ENCODE measurements around the gene OR52N4. TPM values are rescaled to one million over a fixed set of nuclear protein-coding genes. Genes with fewer than 3 reads are reported as not detected.

Gene OR52N4
- total RNA-seq, 1 experiment from 2014 or later: not detected

DNA sequence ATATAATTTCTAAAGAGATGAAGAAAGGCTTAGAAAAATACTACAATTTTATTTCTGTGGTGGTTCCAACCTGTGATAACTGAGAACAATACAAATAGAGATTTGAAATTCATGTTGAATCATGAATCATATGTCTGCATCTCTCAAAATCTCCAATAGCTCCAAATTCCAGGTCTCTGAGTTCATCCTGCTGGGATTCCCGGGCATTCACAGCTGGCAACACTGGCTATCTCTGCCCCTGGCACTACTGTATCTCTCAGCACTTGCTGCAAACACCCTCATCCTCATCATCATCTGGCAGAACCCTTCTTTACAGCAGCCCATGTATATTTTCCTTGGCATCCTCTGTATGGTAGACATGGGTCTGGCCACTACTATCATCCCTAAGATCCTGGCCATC lies 17.6 kb upstream of the OR52N4 start, which contains the start of gene OR56B1:
TSS of gene OR56B1 (plus strand) at position 53 of the 400 bp plus-strand sequence. CDS start at position 122, 69 bp downstream.
- BruUV-seq (replicated peaks): no TSS peak
- DNase-seq (ENCODE audit: unreplicated experiment): no peak
- CTCF ChIA-PET: no interaction called here
- intact Hi-C loops (cut with micrococcal nuclease): no loop called here
- POLR2A ChIA-PET: no interaction called here
- Mint-ChIP-seq H3K27ac (ENCODE audit: low read depth, unreplicated experiment) (no peak within 1 kb of the TSS), H3K27me3 (ENCODE audit: insufficient read depth, unreplicated experiment) (peaks cover 49% of the 10 kb centered on the region), H3K36me3 (ENCODE audit: insufficient read depth, unreplicated experiment) (no peaks in the 10 kb centered on the region), H3K4me3 (ENCODE audit: unreplicated experiment) (no peak within 1 kb of the TSS), H3K4me1 (ENCODE audit: insufficient read depth, unreplicated experiment) (no peaks in the 10 kb centered on the region), H3K9me3 (ENCODE audit: unreplicated experiment) (no peaks in the 10 kb centered on the region)
- TF ChIP-seq, protein P1, sequence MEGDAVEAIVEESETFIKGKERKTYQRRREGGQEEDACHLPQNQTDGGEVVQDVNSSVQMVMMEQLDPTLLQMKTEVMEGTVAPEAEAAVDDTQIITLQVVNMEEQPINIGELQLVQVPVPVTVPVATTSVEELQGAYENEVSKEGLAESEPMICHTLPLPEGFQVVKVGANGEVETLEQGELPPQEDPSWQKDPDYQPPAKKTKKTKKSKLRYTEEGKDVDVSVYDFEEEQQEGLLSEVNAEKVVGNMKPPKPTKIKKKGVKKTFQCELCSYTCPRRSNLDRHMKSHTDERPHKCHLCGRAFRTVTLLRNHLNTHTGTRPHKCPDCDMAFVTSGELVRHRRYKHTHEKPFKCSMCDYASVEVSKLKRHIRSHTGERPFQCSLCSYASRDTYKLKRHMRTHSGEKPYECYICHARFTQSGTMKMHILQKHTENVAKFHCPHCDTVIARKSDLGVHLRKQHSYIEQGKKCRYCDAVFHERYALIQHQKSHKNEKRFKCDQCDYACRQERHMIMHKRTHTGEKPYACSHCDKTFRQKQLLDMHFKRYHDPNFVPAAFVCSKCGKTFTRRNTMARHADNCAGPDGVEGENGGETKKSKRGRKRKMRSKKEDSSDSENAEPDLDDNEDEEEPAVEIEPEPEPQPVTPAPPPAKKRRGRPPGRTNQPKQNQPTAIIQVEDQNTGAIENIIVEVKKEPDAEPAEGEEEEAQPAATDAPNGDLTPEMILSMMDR (IDR thresholded peaks at IDR 0.05; ENCODE audit: unreplicated experiment): no peak

DNA sequence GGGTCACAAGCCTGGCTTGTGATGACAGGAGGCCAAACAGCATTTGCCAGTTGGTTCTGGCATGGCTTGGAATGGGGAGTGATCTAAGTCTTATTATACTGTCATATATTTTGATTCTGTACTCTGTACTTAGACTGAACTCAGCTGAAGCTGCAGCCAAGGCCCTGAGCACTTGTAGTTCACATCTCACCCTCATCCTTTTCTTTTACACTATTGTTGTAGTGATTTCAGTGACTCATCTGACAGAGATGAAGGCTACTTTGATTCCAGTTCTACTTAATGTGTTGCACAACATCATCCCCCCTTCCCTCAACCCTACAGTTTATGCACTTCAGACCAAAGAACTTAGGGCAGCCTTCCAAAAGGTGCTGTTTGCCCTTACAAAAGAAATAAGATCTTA lies 17.0 kb upstream of the OR52N4 start:
- TF ChIP-seq, protein P1 (IDR thresholded peaks at IDR 0.05; ENCODE audit: unreplicated experiment): no peak
- H3K27ac Mint-ChIP-seq (ENCODE audit: low read depth, unreplicated experiment): no peak overlapping the region
- intact Hi-C loops (cut with micrococcal nuclease): no loop called here
- POLR2A ChIA-PET: no interaction called here
- H3K36me3 Mint-ChIP-seq (ENCODE audit: insufficient read depth, unreplicated experiment): no peaks in the 10 kb centered on the region
- CTCF ChIA-PET: no interaction called here
- H3K27me3 Mint-ChIP-seq (ENCODE audit: insufficient read depth, unreplicated experiment): peaks cover 56% of the 10 kb centered on the region
- no peaks in the 10 kb centered on the region for H3K4me1 Mint-ChIP-seq (ENCODE audit: insufficient read depth, unreplicated experiment)
- no peak overlapping the region for H3K4me3 Mint-ChIP-seq (ENCODE audit: unreplicated experiment)
- BruUV-seq (replicated peaks): no TSS peak
- peaks cover 6% of the 10 kb centered on the region for H3K9me3 Mint-ChIP-seq (ENCODE audit: unreplicated experiment)
- DNase-seq (ENCODE audit: unreplicated experiment): peak; percentile 19

DNA sequence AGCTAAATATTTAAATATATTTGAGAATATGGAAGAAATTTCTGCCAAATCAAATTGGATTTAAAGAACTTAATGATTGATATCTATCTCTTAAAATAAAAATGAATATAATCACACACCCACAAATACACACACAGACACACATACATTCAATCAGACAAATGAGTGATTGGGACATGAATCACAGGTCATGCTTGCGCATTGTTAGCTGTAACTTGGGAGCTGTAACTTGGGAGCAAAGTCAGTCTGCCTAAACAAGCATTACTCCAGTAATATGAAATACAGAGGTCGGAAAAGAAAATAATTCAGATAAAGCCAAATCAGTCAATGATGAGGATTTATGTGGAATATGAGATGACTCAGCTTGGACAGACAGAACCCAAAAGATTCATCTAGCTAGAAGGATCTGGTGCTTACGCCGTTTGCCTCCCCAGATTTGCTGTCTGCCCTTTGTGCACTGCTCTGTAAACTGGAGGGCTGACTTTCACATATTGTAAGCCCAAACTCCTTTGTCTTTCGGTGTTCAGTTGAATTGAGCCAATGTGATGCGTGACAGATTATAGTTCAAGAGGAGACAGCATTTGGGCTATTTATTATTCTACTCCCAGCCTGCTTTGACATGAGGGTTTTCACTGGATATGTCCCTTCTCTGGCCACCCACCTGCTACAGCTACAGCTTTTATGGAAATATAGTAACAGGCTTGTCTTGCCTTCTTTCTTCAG lies 16.2 kb upstream of the OR52N4 start:
- intact Hi-C loops (cut with micrococcal nuclease): no loop called here
- no peak overlapping the region for H3K4me3 Mint-ChIP-seq (ENCODE audit: unreplicated experiment)
- ChIA-PET POLR2A (no interaction called here), CTCF (interaction anchor here (0.6 kb wide), 1 partner anchor 27 kb away, joined by 3 read pairs; no protein-coding TSS in a partner anchor)
- H3K4me1 Mint-ChIP-seq (ENCODE audit: insufficient read depth, unreplicated experiment): no peaks in the 10 kb centered on the region
- H3K36me3 Mint-ChIP-seq (ENCODE audit: insufficient read depth, unreplicated experiment): no peaks in the 10 kb centered on the region
- peaks cover 64% of the 10 kb centered on the region for H3K27me3 Mint-ChIP-seq (ENCODE audit: insufficient read depth, unreplicated experiment)
- no peak overlapping the region for H3K27ac Mint-ChIP-seq (ENCODE audit: low read depth, unreplicated experiment)
- H3K9me3 Mint-ChIP-seq (ENCODE audit: unreplicated experiment): peaks cover 8% of the 10 kb centered on the region
- TF ChIP-seq, protein P1 (IDR thresholded peaks at IDR 0.05; ENCODE audit: unreplicated experiment): no peak
- no peak for DNase-seq (ENCODE audit: unreplicated experiment)
- no TSS peak for BruUV-seq (replicated peaks)

DNA sequence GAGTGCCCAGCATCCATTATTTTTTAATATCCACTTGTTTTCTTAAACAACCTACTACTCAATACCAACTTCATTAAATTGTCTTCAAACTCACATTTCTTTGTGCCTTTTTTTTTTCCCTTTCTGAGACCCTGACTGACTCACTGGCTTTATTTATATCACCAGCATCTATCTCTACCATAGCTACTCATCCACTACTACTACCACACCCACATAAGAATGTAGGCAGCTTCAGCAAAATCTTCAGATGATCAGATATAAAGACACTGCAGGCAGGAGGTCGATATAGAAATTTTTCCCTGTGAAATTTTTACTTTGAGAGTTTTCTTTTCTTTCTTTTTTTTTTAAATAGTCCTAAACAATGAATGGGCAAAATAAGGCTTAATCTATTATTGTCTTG lies 15.6 kb upstream of the OR52N4 start:
- no peaks in the 10 kb centered on the region for H3K4me1 Mint-ChIP-seq (ENCODE audit: insufficient read depth, unreplicated experiment)
- intact Hi-C loops (cut with micrococcal nuclease): no loop called here
- H3K27me3 Mint-ChIP-seq (ENCODE audit: insufficient read depth, unreplicated experiment): peaks cover 70% of the 10 kb centered on the region
- no peak overlapping the region for H3K27ac Mint-ChIP-seq (ENCODE audit: low read depth, unreplicated experiment)
- no peak overlapping the region for H3K4me3 Mint-ChIP-seq (ENCODE audit: unreplicated experiment)
- BruUV-seq (replicated peaks): no TSS peak
- DNase-seq (ENCODE audit: unreplicated experiment): no peak
- peaks cover 8% of the 10 kb centered on the region for H3K9me3 Mint-ChIP-seq (ENCODE audit: unreplicated experiment)
- H3K36me3 Mint-ChIP-seq (ENCODE audit: insufficient read depth, unreplicated experiment): no peaks in the 10 kb centered on the region
- POLR2A ChIA-PET: no interaction called here
- CTCF ChIA-PET: interaction anchor here (0.6 kb wide), 1 partner anchor 28 kb away, joined by 3 read pairs; no protein-coding TSS in a partner anchor
- TF ChIP-seq, protein P1 (IDR thresholded peaks at IDR 0.05; ENCODE audit: unreplicated experiment): no peak

All from MCF 10A (cell line).